Measurements from ENCODE around the gene NDUFA1. TPM values are rescaled to one million over a fixed set of nuclear protein-coding genes. Genes with fewer than 3 reads are reported as not detected.
"Not testable (repeated sequence)": the region's sequence is repeated elsewhere in the genome, so short reads cannot be mapped to it uniquely, and the experiment has no call there.

Gene NDUFA1
- total and polyA plus RNA-seq, 12 donors, result 395 to 2,208 (median 548) TPM

- DNase-seq (peak in 1 of 2 donors; percentile 4), ATAC-seq (no peak)
- no peaks in the 10 kb centered on the region for H3K36me3 ChIP-seq
- no peak for TF ChIP-seq CTCF (IDR thresholded peaks at IDR 0.05)
- intact Hi-C loops (cut with DNase I), result no loop called here
- H3K27ac ChIP-seq, result no peak overlapping the region
- 91 to 96% methylated on average over 11 of the region's 11 CpGs for WGBS, 2 donors
- H3K4me1 ChIP-seq, result peaks cover 0 to 6% (median 0%) of the 10 kb centered on the region in 9 donors
- H3K9me3 ChIP-seq, result peaks cover 0 to 3% (median 0%) of the 10 kb centered on the region in 11 donors
- no peaks in the 10 kb centered on the region for H3K27me3 ChIP-seq
- H3K4me3 ChIP-seq, result no peak overlapping the region
Observed at GRCh38 chrX:119885554-119886428, 14.2 kb downstream of the NDUFA1 start.

- Histone ChIP-seq H3K27ac (no peak overlapping the region), H3K4me1 (peaks cover 0 to 6% (median 0%) of the 10 kb centered on the region in 9 donors), H3K36me3 (no peaks in the 10 kb centered on the region), H3K9me3 (peaks cover 0 to 3% (median 0%) of the 10 kb centered on the region in 11 donors), H3K27me3 (no peaks in the 10 kb centered on the region), H3K4me3 (peak overlapping the region in 7 of 10 donors; percentile 9 to 45 (median 34))
- DNase-seq (peak; percentile 38 to 66), ATAC-seq (peak; percentile 59 to 92 (median 80))
- WGBS, 2 donors, result 1 to 10% methylated on average over 28 to 39 of the region's 40 CpGs
- intact Hi-C loops (cut with DNase I), result no loop called here
- TF ChIP-seq CTCF (IDR thresholded peaks at IDR 0.05), result peak in 8 of 9 donors; percentile 39 to 60 (median 52)
Observed at GRCh38 chrX:119887721-119888425, 16.2 kb downstream of the NDUFA1 start.

GRCh38 chrX:119890626-119891025 is 19.0 kb downstream of the NDUFA1 start:
- DNase-seq; H3K36me3 ChIP-seq; H3K4me3 ChIP-seq; H3K27me3 ChIP-seq; ATAC-seq; H3K27ac ChIP-seq; H3K9me3 ChIP-seq; H3K4me1 ChIP-seq; intact Hi-C loops (cut with DNase I): not testable (repeated sequence)
- 85 to 88% methylated on average over 10 to 15 of the region's 36 CpGs for WGBS, 2 donors

- ATAC-seq; H3K27ac ChIP-seq; H3K27me3 ChIP-seq; H3K4me3 ChIP-seq; H3K4me1 ChIP-seq; H3K36me3 ChIP-seq; intact Hi-C loops (cut with DNase I); H3K9me3 ChIP-seq; DNase-seq: not testable (repeated sequence)
- WGBS, 2 donors, result 72 to 79% methylated on average over 16 of the region's 16 CpGs
Observed at GRCh38 chrX:119891961-119892692, 20.5 kb downstream of the NDUFA1 start.

- DNase-seq, result no peak
- ATAC-seq, result no peak
- H3K9me3 ChIP-seq, result no peaks in the 10 kb centered on the region
- H3K27ac ChIP-seq, result no peak within 1 kb of the TSS
- TF ChIP-seq CTCF (IDR thresholded peaks at IDR 0.05), result no peak
- H3K36me3 ChIP-seq, result no peaks in the 10 kb centered on the region
- H3K4me1 ChIP-seq, result no peaks in the 10 kb centered on the region
- 37 to 42% methylated on average over 4 of the region's 4 CpGs for WGBS, 2 donors
- H3K27me3 ChIP-seq, result no peaks in the 10 kb centered on the region
- H3K4me3 ChIP-seq, result no peak within 1 kb of the TSS
- intact Hi-C loops (cut with DNase I), result no loop called here
Observed at GRCh38 chrX:119895843-119896326, 24.3 kb downstream of the NDUFA1 start, which contains the start of gene AKAP14. TSS of gene AKAP14 (plus strand) at chrX:119895893. CDS start at chrX:119903224, 7,331 bp downstream.
